ENCODE measurements around the gene EBF3. TPM values are rescaled to one million over a fixed set of nuclear protein-coding genes. Genes with fewer than 3 reads are reported as not detected.

The EBF3 gene
- total RNA-seq, 1 experiment from 2014 or later: 0.64 TPM

DNA sequence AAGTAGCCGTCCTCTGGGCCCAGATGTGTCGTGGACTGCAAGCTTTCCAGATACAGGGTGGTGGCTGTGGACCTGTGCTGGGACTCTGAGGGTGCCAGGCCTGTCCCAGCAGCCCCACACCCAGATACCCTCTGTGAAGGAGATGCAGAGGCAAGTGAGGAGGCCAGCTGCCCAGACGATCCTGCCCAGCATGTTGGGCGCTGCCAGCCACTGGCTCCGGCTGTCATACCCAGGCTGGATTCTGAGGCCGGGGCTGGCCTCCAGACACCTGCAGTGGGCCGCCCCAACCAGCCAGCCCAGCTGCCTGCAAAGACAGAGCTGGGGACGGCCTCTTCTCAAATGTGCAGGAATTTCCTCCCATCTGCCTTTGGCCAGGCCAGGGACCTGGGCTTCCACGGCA is 39.1 kb upstream of the EBF3 start:
- POLR2A ChIA-PET: no interaction called here
- H3K36me3 ChIP-seq (ENCODE audit: control insufficient read depth, insufficient read depth, low read length): no peaks in the 10 kb centered on the region
- ATAC-seq (no peak), DNase-seq (ENCODE audit: low read depth, low spot score) (no peak)
- peaks cover 14% of the 10 kb centered on the region for H3K27me3 ChIP-seq (ENCODE audit: control insufficient read depth, insufficient read depth, low read length)
- H3K4me3 ChIP-seq (ENCODE audit: low read depth in 2 of 2, low read length in 2 of 2): no peak overlapping the region
- intact Hi-C loops (cut with micrococcal nuclease; ENCODE audit: unreplicated experiment): no loop called here
- no peaks in the 10 kb centered on the region for H3K9me3 ChIP-seq (ENCODE audit: control insufficient read depth, insufficient read depth, low read depth, low read length)
- CTCF ChIA-PET: no interaction called here
- no peak overlapping the region for H3K27ac ChIP-seq (ENCODE audit: low read length)
- TF ChIP-seq POLR2AphosphoS5 (IDR thresholded peaks at IDR 0.05; ENCODE audit: low read depth, low read length) (no peak), CTCF (IDR thresholded peaks at IDR 0.05) (no peak), TCF7L2 (IDR thresholded peaks at IDR 0.05; ENCODE audit: low read depth, low read length) (no peak), REST (IDR thresholded peaks at IDR 0.05; ENCODE audit: insufficient read depth in 1 of 2, low read depth in 2 of 2, low read length in 1 of 2) (no peak), SIN3A (IDR thresholded peaks at IDR 0.05; ENCODE audit: borderline replicate concordance, insufficient read depth, low read depth, low read length) (no peak)
- no TSS peak for BruUV-seq (replicated peaks)
- H3K4me1 ChIP-seq (ENCODE audit: control insufficient read depth, insufficient read depth, low read length): no peaks in the 10 kb centered on the region
- in situ Hi-C loops (cut with HindIII; ENCODE audit: low pct_unique_long_range_greater_than_20kb, low sequenced_read_pairs): no loop called here

- peaks cover 14% of the 10 kb centered on the region for H3K27me3 ChIP-seq (ENCODE audit: control insufficient read depth, insufficient read depth, low read length)
- TF ChIP-seq TCF7L2 (IDR thresholded peaks at IDR 0.05; ENCODE audit: low read depth, low read length): no peak
- TF ChIP-seq POLR2AphosphoS5 (IDR thresholded peaks at IDR 0.05; ENCODE audit: low read depth, low read length): no peak
- TF ChIP-seq REST (IDR thresholded peaks at IDR 0.05; ENCODE audit: insufficient read depth in 1 of 2, low read depth in 2 of 2, low read length in 1 of 2): no peak
- no peak for TF ChIP-seq SIN3A (IDR thresholded peaks at IDR 0.05; ENCODE audit: borderline replicate concordance, insufficient read depth, low read depth, low read length)
- TF ChIP-seq CTCF (IDR thresholded peaks at IDR 0.05): no peak
- no peaks in the 10 kb centered on the region for H3K4me1 ChIP-seq (ENCODE audit: control insufficient read depth, insufficient read depth, low read length)
- ChIA-PET POLR2A (no interaction called here), CTCF (interaction anchor here (0.7 kb wide), 1 partner anchor 109 kb away, joined by 4 read pairs; no protein-coding TSS in a partner anchor)
- intact Hi-C loops (cut with micrococcal nuclease; ENCODE audit: unreplicated experiment) (no loop called here), in situ Hi-C loops (cut with HindIII; ENCODE audit: low pct_unique_long_range_greater_than_20kb, low sequenced_read_pairs) (no loop called here)
- no peak for DNase-seq (ENCODE audit: low read depth, low spot score)
- no TSS peak for BruUV-seq (replicated peaks)
- H3K27ac ChIP-seq (ENCODE audit: low read length): no peak overlapping the region
- H3K36me3 ChIP-seq (ENCODE audit: control insufficient read depth, insufficient read depth, low read length): no peaks in the 10 kb centered on the region
- no peak for ATAC-seq
- H3K9me3 ChIP-seq (ENCODE audit: control insufficient read depth, insufficient read depth, low read depth, low read length): no peaks in the 10 kb centered on the region
- H3K4me3 ChIP-seq (ENCODE audit: low read depth in 2 of 2, low read length in 2 of 2): no peak overlapping the region
Observed at GRCh38 chr10:130002606-130003005, 38.5 kb upstream of the EBF3 start.
